Non-pigmented ciliary epithelial cell (primary cell): Measurements from ENCODE around the gene ALDOC.

Experiments used
- DNase-seq: peaks from one replicate; pipeline ENCODE4 v3.0.0-alpha.2; 2010; ENCODE audit warnings: low read depth

ALDOC gene

DNA sequence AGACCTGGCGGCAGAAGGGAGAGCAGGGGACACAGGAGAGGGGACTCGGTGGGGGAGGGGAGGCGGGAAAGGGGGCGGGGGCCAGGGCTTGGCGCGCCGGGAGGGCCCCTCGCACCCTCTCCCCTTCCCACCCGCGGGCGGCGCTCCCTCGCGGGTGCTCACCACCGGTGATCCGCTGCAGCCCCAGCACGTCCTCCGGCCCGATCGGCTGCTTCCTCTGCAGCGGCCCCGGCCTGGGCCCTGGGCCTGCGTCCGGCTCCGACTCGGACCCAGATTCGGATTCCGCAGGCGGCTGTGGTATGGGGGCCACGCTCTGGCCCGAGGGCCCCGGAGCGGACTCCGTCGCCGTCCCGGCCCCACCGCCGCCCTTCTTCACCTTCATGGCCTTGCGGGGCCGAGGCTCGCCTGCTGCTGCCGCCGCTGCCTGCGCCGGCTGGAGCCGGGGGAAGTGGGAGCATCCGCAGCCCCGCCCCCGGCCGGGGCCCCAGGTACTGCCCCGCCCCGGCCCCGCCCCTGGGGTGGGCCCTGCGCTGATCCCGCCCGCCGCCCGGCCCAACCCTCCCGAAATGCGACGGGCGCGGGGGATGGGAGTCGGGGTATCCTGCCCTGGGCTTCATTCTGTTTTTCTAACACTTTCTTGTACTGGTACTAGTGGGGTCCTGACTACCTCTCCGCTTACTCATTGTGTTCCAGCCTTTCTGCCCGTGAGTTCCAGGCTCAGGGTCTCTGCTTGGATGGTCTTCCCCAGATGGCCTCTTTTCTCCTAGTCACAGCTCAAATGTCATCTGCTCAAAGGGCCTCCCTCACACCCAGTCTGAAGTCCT, 24.3 kb downstream of the ALDOC start, which contains the start of gene UNC119:
UNC119 (minus strand) TSS at position 449 of the 824 bp plus-strand sequence; CDS start at position 382, 67 bp downstream.
- no peak for DNase-seq

DNA sequence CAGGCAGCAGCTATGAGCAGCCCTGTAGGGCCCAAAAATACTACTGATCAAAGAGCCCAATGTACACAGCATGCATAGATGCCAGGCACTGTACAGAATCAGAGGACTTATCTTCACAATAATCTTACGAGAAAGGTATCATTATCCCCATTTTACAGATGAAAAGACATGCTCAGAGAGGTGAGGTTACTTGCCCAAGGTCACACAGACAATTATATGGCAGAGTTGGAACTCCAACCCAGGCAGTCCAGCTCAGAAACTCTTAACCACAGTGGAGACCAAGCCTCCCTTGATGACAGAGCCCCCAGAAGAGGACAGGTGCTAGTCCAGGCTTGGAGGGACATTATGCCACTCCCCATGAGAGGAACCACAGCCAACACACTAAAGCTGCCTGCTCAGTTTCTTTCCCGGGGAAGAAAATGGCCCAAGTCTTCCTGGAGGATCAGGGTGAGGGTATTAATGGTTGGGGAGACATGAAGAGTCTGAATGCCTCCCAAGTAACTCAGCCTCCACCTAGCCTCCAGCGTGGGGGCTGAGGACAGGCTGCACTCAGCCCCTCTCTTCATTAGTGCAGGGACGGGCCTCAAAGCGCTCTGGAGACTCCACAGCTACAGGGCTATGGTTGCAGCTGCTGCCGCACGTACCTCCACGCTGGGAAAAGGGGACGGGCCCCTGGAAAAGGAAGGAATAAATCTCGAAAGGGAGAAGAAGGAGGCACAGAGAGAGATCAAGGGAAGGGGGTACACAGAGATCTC, 25.1 kb downstream of the ALDOC start:
- DNase-seq: no peak

DNA sequence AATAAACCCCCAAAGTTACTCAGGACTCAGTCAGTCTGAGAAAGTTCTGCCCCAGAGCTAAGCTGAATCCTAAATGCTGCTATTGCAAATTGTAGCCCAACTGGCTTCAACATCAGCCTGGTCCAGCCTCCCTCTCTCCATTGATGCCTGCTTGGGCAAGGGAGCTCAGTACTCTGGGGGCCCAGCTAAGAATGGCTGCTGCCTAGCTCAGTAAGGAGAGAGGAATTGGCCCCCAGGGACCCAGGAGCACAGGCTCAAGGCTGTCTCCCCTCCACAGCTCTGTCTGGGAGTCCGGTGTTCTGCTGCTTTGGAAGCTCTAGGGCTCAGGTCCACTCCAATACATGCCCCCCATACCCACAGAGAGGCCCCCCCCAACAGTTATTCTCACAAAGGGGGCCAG, 25.8 kb downstream of the ALDOC start:
- DNase-seq: no peak

DNA sequence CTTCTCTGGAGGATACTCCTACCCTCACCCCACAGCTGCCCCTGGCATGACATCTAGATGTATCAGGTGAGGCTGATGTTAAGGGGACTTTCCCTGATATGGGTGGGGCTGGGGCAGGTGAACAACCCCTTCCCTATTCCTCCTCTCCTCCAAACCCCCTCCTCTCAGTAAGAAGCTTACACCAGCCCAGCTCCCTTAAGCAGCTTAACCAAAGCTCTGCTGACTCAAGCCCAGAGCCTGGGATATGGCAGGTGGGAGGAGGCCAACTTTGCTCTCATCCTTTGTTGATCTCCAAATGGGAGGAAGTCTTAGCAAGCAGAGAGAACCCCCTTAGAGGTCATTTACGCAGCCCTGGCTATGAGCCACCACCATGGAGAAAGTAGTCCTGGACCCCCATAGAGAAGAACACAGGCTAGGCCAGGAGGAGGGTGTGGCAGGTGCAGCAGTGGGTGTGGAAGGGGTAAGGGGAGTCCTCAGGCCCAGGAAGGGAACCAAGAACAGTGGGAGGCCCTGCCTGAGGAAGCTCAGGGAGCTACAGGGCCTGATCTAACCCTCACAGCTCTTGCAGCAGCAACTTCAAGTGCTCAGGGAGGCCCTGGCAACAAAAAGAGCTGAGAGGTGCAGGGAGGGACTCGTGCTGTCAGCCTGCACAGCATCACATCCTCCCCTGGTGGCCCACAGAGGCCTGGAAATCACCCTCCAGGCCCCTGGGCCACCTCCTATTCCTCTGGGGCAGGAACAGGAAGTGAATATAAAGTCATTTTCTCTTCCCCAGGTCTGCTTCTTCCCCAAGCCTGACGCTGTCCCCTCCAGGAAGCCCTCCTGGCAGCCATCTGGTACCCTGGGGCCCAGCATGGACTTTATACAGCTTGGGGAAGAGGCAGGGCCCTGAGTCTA, 27.2 kb downstream of the ALDOC start:
- DNase-seq: no peak

DNA sequence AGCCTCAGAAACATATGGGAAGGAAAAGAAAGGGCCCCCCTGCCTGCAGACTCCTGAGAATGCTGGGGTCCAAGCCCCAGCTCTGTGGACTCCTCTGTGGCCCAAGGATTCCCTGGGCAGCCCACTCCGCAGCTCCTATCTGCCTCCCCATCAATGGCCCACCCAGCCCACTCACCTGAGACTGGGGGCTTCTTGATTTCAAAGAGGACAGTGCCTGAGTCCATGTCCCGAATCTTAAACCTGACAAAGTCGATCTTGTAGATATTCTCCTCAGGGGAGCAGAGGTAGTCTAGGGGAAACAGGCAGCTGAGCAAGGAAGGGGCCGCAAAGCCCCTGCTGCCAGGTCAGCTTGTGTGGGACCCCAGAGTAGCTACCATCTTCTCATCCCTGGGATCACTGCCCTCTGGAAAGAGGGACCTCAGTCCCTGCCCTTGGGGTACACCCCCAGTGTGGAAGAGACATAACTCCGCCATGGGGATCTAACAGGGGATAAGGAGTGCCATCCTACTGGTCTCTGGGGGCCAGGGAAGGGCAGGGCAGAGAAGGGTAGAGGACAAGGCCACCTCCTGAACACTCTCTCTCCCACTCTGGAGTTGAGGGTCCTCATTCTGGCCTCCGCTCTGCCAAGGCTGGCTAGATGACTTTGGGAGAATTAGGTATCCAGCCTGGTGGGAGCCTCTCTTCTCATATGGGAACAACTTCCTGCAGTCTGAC, 28.1 kb downstream of the ALDOC start:
- DNase-seq: no peak

DNA sequence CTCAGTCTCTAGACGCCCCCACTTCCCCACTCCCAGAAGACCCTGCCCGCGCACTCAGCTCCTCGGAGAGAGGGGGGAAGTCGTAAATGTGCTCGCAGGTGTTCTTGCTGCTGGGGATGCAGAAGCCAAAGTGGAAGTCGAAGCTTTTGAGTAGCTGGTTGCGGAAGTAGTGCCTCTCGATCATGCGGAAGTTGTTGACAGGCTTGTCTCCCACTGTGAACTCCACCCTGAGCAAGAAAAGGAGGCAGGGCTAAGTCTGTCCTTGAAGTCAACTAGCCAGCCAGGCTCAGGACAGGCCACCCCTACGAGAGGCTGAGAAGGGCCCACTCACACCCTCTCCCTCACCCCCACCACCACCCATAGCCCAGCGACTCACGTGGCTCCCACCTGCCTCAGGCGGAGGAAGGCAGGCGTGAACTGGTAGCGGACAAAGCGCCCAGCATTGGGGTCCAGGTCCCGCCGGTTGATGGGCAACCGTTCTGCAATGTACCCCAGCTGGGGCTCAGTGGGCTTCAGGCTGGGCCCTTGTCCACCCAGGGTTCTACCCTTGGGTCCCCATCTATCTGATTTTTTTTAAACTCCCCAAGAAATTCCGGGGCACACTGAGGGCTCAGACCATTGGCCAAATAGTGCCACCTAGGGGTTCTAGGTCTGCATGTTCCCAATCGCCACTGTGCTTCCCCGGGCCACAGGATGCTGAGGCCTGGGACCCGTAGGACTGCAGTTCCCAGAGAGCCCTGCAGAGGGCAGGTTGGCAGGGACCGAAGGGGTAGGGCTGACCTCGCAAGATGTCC, 28.9 kb downstream of the ALDOC start:
- DNase-seq: no peak

DNA sequence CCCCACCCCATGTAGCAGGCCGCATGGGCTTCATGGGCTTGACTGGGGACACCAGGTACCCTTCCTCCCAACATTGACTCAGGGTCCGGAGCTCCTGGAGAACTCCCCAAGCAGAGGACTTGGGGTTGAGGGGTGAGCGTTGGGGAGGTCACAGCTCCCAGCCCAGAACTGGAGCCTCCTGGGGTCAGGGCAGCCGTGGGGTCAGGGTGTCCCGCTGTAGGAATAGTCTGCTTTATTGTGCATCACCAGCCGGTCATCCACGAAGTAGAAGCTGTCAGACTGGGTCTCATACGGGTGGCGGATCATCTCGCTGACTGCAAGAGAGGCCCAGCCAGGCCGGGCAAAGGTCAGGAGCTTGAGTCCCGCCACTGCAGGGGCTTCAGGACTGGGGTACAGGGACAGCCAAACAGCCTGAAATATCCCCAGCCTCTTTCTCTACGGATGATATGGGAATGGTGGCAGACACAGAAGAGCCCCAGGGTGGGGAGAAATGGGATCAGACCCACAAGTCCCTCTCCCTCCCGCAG, 29.5 kb downstream of the ALDOC start:
- no peak for DNase-seq

DNA sequence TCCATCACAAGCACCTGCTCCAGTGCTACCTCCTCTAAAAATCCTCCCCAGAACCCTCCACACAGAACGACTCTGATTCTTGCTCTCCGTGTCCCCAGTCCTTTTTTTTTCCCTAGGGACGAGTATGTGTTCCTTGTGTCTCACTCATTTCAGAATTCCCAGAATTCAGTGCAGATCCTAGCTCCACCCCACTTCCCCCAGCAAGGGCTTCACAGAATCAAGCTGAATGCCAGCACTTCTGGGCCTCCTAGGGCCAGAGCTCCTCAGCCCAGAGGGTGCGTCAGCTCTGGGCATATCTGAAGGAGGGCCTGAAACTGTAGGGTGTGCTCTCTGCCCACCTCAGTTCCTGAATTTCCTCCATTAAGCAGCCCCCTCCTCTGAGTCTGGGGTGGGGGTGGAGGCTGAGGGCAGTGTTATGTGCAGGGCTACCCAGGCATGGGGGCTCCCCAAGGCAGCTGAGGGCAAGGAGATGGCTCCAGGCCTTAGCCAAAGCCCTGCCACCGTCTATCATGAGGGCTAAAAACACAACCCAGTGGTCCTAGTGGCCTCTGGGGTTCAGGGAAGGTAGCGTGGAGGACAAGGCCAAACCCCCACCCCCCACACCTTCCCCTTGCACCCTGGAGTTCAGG, 30.8 kb downstream of the ALDOC start:
- DNase-seq: no peak

DNA sequence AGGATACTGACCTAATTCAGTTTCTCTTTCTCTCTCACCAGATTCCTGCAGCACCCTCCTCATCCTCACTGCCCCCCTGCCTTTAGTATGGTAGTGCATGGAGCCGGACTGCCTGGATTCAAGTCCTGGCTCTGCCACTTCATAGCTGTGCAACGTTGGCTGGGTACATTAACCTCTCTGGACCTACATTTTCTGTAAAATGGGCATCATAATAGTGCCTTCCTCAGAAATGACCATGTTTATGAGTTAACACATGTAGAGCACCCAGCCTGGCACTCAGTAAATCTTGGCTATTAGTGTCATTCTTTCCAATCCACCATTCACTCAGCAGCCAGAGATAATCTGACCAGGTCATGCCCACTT, 31.6 kb downstream of the ALDOC start:
- DNase-seq: no peak

DNA sequence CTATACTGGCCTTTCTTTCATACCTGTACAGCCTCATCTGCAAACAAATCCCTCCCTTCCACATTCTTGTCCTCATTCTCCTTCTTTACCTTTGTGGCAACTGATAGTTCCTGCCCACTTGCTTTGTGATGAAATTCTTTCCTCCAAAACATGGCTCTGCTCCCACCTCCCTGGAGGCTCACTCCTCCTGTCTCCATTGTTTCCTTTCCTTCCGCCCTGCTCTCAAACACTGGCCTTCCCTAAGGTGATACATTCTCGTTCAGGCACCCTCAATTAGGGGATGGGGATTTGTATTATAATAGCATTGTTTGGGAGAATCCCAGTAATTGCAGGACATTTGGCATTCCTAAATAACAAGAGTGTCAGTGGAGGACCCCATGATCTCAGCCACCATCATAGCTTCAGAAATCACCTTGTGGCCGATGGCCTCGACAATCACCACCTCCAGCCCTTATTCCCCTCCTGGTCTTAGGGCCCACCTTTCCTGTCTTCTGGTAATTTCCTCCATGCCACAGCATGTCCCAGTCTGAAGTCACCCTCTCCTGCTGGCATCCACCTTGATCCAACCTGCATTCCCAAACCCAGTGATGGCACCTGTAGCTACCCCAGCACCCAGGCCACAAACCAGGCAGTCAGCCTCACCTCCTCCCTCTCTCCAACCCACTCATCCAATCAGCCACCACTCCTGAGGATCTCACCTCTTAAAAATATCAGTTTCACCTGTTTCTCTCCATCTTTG, 32.1 kb downstream of the ALDOC start:
- no peak for DNase-seq

DNA sequence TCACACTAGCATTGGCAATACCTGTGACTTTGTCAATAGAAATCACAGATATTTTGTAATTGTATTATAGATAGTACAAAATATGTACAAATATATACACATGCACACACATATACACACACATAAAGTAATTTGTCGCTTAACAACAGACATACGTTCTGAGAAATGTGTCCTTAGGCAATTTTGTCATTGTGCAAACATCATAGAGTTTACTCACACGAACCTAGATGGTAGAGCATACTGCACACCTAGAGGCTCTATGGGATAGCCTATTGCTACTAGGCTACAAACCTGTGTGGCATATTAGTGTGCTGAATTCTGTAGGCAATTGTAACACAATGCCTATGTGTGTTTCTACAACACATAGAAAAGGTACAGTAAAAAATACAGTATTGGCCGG, 35.3 kb downstream of the ALDOC start:
- DNase-seq: no peak

DNA sequence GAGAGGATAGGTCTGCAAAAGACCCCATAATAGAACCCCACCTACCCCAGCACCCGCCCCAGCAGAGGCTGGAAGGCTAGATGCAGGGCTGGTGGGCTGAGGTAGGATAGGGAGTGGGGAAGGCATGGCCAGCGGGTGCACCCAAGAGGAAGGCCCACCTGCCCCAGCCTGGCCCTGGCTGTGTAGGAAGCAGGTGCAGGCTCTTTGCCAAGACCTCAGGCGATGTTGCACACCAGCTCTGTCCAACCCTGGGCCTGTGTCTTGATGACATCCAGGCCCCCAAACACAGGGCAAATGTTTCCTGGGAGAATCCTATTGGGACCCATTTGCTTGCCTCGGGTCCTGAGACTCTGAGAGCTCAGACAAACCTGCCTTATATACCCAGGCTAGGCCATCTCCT, 36.5 kb downstream of the ALDOC start:
- no peak for DNase-seq

DNA sequence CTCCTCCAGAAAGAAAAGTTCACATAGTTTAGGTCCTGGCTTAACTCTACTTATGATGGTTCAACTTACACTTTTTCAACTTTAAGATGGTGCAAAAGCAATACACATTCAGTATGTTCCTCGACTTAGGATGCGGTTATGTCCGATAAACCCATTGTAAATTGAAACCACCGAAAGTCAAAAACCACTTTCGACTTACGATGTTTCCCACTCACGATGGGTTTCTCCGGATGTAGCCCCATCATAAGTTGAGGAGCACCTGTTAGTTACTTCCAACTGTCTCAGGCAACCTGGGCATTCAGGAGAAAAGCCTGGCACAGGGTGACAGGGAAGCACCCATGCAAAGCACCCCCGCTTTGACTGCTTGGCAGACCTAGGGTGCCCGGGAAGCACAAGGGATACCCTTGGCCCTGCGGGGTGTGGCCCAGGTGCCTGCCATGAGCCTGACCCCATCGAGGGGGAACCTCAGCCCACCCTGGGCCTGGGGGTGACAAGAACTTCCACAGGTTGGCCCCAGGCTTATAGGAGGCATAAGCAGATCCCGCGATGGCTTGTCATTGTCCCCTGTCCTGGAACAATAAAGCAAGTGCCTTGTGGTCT, 38.3 kb downstream of the ALDOC start:
- DNase-seq: no peak

DNA sequence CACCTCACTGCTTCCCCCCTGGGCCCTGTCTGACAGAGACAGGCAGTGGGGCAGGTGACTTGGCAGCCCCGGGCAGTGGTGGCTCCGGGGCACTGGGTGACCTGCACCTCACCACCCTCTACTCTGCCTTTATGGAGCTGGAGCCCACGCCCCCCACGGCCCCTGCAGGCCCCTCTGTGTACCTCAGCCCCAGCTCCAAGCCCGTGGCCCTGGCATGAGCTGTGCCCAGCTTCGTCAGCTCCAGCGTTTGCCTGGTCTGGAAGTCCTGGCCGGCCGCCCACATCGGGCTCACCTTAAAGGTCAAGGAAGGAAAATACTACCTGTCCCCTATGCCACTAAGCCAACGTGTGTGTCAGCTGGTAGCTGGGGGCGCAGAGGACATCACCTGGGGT, 39.5 kb downstream of the ALDOC start:
- no peak for DNase-seq

DNA sequence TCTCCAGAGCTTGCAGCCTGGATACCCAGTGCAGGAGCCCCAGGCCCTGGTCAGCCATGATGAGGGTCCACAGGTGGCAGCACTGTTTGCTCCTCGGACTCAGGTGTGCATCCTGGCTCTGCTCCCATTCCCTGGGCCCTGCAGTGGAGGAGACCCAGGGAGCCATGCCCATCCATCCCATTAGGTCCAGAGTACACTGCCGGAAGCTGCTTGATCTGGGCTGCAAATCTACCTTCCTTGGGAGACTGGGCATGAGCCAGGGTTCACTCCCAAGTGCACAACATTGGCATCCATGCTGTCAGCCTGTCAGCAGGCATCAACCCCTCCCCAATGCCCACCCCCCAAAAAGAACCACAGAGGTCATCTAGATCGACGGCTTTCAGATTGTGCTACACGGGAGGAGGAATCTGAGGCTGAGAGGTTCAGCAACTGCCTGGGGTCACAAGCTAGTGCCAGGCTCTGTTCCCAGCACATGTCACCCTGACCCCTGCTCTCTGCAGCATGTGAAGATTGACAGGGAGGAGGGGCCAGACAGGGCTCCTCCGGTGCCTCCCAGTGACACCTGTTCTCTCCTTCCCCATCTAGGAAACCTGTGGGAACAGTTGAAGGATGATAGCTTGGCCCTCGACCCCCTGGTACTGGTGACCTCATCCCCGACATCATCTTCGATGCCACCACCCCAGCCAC, 40.0 kb downstream of the ALDOC start:
- DNase-seq: no peak

DNA sequence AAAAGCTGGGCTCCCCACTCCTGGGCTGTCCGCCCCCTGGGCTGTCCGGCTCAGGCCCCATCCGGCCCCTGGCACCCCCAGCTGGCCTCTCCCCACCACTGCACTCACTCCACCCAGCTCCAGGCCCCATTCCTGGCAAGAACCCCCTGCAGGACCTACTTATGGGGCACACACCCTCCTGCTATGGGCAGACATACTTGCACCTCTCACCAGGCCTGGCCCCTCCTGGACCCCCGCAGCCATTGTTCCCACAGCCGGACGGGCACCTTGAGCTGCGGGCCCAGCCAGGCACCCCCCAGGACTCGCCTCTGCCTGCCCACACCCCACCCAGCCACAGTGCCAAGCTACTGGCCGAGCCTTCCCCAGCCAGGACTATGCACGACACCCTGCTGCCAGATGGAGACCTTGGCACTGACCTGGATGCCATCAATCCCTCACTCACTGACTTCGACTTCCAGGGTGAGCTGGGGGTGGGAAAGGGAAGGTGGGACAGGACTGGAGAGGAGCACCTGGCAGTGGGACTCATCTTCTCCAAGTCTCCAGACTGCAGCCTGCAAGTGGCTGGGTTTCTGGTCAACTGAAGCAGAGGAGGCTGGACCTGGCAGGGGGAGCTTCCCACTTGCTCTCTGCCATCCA, 41.8 kb downstream of the ALDOC start:
- no peak for DNase-seq

DNA sequence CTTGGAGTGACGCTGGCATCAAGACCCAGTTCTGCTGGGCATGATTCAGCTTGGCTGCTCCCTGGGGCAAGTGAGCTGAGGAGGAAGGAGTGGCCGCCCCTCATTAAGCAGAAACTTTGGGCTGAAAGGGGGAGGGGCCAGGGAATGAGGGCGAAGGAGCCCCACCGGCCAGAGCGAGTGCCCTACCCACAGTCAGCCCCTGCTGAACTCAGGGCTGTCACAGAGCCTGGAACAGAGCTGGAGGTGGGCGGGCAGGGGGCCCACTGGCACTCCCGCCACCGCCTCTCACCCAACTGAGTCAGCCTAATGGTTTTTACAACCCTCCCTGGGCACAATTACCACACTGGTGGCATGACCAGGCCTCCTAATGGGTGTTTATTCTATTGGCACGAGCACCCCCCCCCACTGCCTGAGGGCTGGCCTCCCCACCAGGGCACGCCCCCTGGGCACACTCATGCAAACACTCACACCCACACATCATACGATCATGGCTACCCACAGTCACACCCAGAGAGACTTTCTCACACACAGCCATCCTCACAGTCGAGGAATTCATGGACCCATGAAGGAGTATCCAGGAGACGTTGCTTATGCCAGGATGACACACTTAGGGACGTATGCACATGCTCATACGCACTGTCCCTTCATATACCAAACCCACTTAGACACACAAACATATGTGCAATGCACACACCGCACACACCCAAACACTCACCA, 43.4 kb downstream of the ALDOC start:
- DNase-seq: no peak
